ENCODE measurements around the gene PSD4. TPM values are rescaled to one million over a fixed set of nuclear protein-coding genes. Genes with fewer than 3 reads are reported as not detected.

PSD4 gene
- total RNA-seq, 1 experiment from 2014 or later: 12.6 TPM

DNA sequence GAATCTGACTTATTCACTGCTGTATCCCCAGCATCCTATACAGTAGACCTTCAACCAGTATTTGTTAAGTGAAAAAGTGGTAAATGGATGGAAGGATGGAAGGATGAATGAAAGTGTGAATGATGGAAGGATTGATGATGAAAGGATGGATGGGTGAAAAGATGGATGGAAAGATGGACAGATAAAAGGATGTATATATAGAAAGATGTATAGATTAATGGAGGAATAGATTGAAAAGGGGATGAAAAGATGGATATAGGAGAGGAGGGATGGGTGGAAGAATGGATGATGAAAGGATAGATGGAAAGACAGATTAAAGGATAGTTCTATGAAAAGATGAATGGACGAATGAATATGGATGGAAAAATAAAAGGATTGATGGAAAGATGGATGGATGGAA lies 50.0 kb downstream of the PSD4 start (continued):
- no peak for TF ChIP-seq SIN3A (IDR thresholded peaks at IDR 0.05; ENCODE audit: low read depth)
- no peak for TF ChIP-seq SP1 (IDR thresholded peaks at IDR 0.05; ENCODE audit: low read depth)
- no peak for TF ChIP-seq CBX3 (IDR thresholded peaks at IDR 0.05; ENCODE audit: low read depth)
- TF ChIP-seq SRF (IDR thresholded peaks at IDR 0.05; ENCODE audit: low read depth): no peak
- TF ChIP-seq, protein P1, sequence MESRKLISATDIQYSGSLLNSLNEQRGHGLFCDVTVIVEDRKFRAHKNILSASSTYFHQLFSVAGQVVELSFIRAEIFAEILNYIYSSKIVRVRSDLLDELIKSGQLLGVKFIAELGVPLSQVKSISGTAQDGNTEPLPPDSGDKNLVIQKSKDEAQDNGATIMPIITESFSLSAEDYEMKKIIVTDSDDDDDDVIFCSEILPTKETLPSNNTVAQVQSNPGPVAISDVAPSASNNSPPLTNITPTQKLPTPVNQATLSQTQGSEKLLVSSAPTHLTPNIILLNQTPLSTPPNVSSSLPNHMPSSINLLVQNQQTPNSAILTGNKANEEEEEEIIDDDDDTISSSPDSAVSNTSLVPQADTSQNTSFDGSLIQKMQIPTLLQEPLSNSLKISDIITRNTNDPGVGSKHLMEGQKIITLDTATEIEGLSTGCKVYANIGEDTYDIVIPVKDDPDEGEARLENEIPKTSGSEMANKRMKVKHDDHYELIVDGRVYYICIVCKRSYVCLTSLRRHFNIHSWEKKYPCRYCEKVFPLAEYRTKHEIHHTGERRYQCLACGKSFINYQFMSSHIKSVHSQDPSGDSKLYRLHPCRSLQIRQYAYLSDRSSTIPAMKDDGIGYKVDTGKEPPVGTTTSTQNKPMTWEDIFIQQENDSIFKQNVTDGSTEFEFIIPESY (IDR thresholded peaks at IDR 0.05; ENCODE audit: extremely low read depth, insufficient replicate concordance, low read length): no peak

DNA sequence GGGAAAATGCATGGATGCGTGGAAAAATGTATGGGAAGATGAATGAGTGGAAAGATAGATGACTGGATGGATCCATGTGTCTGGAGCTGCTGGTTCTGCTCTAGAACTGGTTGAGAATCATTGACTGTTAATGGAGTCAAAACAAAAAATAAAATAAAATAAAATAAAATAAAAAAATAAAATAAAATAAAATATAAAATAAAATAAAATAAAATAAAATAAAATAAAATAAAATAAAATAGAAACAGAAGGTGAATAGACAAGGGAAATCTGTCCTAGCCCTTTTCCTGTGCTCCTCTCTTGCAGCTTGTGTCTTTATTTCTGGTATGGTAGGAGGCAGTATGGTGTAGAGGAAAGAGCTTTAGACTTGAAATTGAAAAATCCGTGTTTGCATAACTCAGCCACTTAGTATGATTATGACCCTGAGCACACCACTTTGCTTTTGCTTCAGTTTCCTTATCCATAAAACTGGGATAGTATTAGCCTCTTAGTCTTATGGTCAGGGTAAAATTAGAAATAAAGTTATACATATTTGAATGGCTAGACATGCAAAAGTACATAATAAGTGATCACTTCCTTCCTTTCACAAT lies 51.0 kb downstream of the PSD4 start:
- ChIA-PET POLR2A (no interaction called here), RAD21 (ENCODE audit: low non-redundant PET in 1 of 2, low total read pairs in 2 of 2, uncharacterized antibody in 2 of 2, unreplicated experiment in 2 of 2) (no interaction called here), CTCF (no interaction called here)
- TF ChIP-seq TCF7L2 (IDR thresholded peaks at IDR 0.05; ENCODE audit: borderline replicate concordance, extremely low read depth, insufficient read depth, insufficient read length): no peak
- no peak for TF ChIP-seq EGR1 (IDR thresholded peaks at IDR 0.05; ENCODE audit: low read depth)
- no peak for TF ChIP-seq POLR2A (IDR thresholded peaks at IDR 0.05; ENCODE audit: borderline replicate concordance, extremely low read depth, insufficient read depth, insufficient read length)
- no peak for TF ChIP-seq SP1 (IDR thresholded peaks at IDR 0.05; ENCODE audit: low read depth)
- no peak for TF ChIP-seq ZFX (IDR thresholded peaks at IDR 0.05)
- TF ChIP-seq, protein P2, sequence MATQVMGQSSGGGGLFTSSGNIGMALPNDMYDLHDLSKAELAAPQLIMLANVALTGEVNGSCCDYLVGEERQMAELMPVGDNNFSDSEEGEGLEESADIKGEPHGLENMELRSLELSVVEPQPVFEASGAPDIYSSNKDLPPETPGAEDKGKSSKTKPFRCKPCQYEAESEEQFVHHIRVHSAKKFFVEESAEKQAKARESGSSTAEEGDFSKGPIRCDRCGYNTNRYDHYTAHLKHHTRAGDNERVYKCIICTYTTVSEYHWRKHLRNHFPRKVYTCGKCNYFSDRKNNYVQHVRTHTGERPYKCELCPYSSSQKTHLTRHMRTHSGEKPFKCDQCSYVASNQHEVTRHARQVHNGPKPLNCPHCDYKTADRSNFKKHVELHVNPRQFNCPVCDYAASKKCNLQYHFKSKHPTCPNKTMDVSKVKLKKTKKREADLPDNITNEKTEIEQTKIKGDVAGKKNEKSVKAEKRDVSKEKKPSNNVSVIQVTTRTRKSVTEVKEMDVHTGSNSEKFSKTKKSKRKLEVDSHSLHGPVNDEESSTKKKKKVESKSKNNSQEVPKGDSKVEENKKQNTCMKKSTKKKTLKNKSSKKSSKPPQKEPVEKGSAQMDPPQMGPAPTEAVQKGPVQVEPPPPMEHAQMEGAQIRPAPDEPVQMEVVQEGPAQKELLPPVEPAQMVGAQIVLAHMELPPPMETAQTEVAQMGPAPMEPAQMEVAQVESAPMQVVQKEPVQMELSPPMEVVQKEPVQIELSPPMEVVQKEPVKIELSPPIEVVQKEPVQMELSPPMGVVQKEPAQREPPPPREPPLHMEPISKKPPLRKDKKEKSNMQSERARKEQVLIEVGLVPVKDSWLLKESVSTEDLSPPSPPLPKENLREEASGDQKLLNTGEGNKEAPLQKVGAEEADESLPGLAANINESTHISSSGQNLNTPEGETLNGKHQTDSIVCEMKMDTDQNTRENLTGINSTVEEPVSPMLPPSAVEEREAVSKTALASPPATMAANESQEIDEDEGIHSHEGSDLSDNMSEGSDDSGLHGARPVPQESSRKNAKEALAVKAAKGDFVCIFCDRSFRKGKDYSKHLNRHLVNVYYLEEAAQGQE (IDR thresholded peaks at IDR 0.05; ENCODE audit: low read depth): no peak
- H3K9me2 ChIP-seq (ENCODE audit: insufficient read depth): peaks cover 4% of the 10 kb centered on the region; the same call in 1 of the 2 replicates
- no peak overlapping the region for H3K27ac ChIP-seq (ENCODE audit: low read depth, low read length)
- DNase-seq (ENCODE audit: low read depth, low spot score): no peak
- H4K20me1 ChIP-seq (ENCODE audit: insufficient read depth): no peaks in the 10 kb centered on the region
- H3K4me2 ChIP-seq (ENCODE audit: low read length): no peak overlapping the region
- no peaks in the 10 kb centered on the region for H3K27me3 ChIP-seq (ENCODE audit: insufficient read depth, low read length)
- no peaks in the 10 kb centered on the region for H3K79me2 ChIP-seq (ENCODE audit: insufficient read depth, low read length)
- H3K4me1 ChIP-seq (ENCODE audit: control insufficient read depth in 1 of 2, insufficient read depth in 2 of 2, low read length in 2 of 2): peaks cover 8 to 13% of the 10 kb centered on the region in 2 experiments
- H3K36me3 ChIP-seq (ENCODE audit: control insufficient read depth in 1 of 2, insufficient read depth in 2 of 2, low read length in 2 of 2): no peaks in the 10 kb centered on the region
- no peak for ATAC-seq
- intact Hi-C loops (cut with micrococcal nuclease): no loop called here
- H2AFZ ChIP-seq (ENCODE audit: low read depth, low read length, poor library complexity, severe bottlenecking): no peak overlapping the region
- H3K9ac ChIP-seq (ENCODE audit: low read length): no peak overlapping the region
- H3K9me3 ChIP-seq (ENCODE audit: control insufficient read depth in 1 of 2, insufficient read depth in 1 of 2, low read depth in 1 of 2, low read length in 2 of 2): no peaks in the 10 kb centered on the region
- BruUV-seq (replicated peaks): no TSS peak
- no peak overlapping the region for H3K4me3 ChIP-seq (replicated peaks in 1 of 2; ENCODE audit: low read depth in 1 of 2, low read length in 2 of 2)

Data from HCT116 (cell line).